Measurements from ENCODE around the gene SPSB4.

DNA sequence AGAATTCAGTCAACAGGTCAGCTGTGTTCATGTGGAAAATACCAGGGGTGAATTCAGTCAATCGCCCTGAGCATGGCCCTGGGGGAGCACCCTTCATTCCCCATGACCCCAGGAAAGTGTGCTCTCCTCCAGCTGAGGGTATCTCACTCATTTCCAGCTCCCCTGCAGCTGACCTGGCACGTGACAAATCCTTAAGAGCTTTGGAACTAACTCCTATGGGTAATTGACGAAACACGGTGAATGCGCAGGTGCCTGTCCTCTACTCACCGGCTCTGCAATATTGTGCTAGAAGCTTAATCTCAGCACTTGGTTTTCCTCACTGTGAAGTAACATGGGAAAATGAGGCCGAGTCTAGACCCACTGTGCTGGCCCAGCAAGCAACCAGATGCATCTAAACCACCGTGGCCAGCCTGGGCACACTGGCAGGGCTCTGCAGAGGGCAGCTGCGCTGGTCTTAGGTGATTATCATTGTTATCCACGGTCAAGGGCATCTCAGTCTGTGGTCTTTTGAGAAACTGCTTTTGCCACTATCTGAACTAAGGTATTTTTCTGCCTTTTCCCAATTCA is 63.1 kb downstream of the SPSB4 start:
- TF ChIP-seq POLR2AphosphoS5 (IDR thresholded peaks at IDR 0.05) (no peak), POLR2A (IDR thresholded peaks at IDR 0.05) (no peak)
- TF ChIP-seq, protein P1, sequence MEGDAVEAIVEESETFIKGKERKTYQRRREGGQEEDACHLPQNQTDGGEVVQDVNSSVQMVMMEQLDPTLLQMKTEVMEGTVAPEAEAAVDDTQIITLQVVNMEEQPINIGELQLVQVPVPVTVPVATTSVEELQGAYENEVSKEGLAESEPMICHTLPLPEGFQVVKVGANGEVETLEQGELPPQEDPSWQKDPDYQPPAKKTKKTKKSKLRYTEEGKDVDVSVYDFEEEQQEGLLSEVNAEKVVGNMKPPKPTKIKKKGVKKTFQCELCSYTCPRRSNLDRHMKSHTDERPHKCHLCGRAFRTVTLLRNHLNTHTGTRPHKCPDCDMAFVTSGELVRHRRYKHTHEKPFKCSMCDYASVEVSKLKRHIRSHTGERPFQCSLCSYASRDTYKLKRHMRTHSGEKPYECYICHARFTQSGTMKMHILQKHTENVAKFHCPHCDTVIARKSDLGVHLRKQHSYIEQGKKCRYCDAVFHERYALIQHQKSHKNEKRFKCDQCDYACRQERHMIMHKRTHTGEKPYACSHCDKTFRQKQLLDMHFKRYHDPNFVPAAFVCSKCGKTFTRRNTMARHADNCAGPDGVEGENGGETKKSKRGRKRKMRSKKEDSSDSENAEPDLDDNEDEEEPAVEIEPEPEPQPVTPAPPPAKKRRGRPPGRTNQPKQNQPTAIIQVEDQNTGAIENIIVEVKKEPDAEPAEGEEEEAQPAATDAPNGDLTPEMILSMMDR (IDR thresholded peaks at IDR 0.05): no peak
